ENCODE measurements around the gene BNIP2.

DNA sequence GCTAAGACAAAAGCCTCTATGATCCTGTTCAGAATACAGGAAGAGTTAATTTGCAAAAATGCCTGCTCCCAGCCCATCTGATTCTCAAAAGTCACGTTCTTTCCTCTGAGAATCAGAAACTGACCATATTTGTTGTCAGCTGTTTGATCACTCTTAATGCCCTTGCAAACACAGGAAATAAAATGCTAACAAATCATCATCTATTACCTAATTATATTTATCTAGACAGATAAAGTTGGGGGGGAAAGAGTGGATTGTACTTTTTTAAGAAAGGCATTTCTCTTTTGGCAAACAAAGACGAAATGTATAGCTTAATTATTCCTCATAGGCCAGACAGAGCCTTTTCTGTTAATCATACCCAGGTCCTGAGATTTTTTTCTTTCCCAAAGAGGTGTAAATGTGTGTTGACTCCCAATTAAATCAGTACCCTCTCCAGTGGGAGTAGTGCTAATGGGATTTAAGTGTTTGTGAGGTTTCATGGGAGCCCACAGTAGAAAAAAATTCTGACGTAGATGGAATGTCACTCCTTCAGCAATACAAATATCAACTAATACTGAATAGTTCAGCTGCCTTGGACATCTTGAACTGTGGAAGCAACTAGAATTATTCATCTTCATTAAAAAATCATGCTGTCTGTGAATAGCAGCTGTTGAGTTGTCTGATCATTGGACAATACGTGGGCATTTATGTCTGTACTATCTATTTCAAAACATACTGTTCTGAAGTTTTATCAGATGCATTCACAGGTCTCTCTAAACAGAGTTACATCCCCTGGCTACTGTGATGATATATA is 22.5 kb upstream of the BNIP2 start:
- TF ChIP-seq, protein P1, sequence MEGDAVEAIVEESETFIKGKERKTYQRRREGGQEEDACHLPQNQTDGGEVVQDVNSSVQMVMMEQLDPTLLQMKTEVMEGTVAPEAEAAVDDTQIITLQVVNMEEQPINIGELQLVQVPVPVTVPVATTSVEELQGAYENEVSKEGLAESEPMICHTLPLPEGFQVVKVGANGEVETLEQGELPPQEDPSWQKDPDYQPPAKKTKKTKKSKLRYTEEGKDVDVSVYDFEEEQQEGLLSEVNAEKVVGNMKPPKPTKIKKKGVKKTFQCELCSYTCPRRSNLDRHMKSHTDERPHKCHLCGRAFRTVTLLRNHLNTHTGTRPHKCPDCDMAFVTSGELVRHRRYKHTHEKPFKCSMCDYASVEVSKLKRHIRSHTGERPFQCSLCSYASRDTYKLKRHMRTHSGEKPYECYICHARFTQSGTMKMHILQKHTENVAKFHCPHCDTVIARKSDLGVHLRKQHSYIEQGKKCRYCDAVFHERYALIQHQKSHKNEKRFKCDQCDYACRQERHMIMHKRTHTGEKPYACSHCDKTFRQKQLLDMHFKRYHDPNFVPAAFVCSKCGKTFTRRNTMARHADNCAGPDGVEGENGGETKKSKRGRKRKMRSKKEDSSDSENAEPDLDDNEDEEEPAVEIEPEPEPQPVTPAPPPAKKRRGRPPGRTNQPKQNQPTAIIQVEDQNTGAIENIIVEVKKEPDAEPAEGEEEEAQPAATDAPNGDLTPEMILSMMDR (IDR thresholded peaks at IDR 0.05) = no peak
- no peak for TF ChIP-seq POLR2A (IDR thresholded peaks at IDR 0.05)

Measured in thyroid gland (tissue), 4 donors.